HEK293 (cell line): Measurements from ENCODE around the gene TOP3A.
A peak's percentile ranks its signal among the peaks of the same experiment; 100 is the strongest.

Experiments
- CTCF ChIA-PET: fragments of 350-600 bp; formaldehyde crosslinking; extraction: SDS; loops from one replicate; lab custom pipeline; 2021; ENCODE audit warnings: antibody characterized with exemption; lab: Yijun Ruan, JAX
- POLR2A ChIA-PET: fragments of 300-600 bp; formaldehyde crosslinking; extraction: SDS; loops from one replicate; lab custom pipeline; 2020; ENCODE audit warnings: antibody characterized with exemption, inconsistent platforms; lab: Yijun Ruan, JAX
- H3K27ac ChIP-seq: fragments of 200-500 bp; sonication (Bioruptor generic); 2 replicates; pipeline ENCODE4 v1.5.1; 2014; ENCODE audit warnings: low read depth, low read length, control low read depth, inconsistent platforms; ENCODE audit errors: extremely low read depth
- H3K36me3 ChIP-seq, 2 experiments: fragments of 200-500 bp in 1 of 2; sonication (Bioruptor generic) in 1 of 2; 1 replicate in 1 of 2; 2 replicates in 1 of 2; pipeline ENCODE4 v1.5.1; 2014 to 2017; ENCODE audit warnings: inconsistent platforms in 2 of 2, low read length in 2 of 2; ENCODE audit not compliant: control insufficient read depth in 2 of 2, insufficient read depth in 1 of 2
- H3K4me1 ChIP-seq: fragments of 200-500 bp; sonication (Bioruptor generic); 2 replicates; pipeline ENCODE4 v1.5.1; 2014; ENCODE audit warnings: mild to moderate bottlenecking, low read length, inconsistent platforms; ENCODE audit not compliant: control insufficient read depth, insufficient read depth
- H3K4me3 ChIP-seq: 2 replicates; pipeline ENCODE4 v1.5.1; 2011; ENCODE audit warnings: low read depth, mild to moderate bottlenecking, control low read depth, low read length, moderate library complexity
- H3K9me3 ChIP-seq: fragments of 200-500 bp; sonication (Bioruptor generic); 2 replicates; pipeline ENCODE4 v1.5.1; 2014; ENCODE audit warnings: low read depth, low read length, inconsistent platforms; ENCODE audit not compliant: control insufficient read depth, insufficient read depth
- MZF1 ChIP-seq: fragments of 450-650 bp; formaldehyde crosslinking; IDR thresholded peaks from 2 replicates; pipeline ENCODE4 v1.5.1; 2017; ENCODE audit warnings: missing biosample characterization, missing genetic modification characterization, borderline replicate concordance
- SCRT2 ChIP-seq: fragments of 450-650 bp; formaldehyde crosslinking; IDR thresholded peaks from 2 replicates; pipeline ENCODE4 v1.5.1; 2016; ENCODE audit warnings: missing biosample characterization, missing genetic modification characterization
- SETDB1 ChIP-seq: IDR thresholded peaks from one replicate; pipeline ENCODE4 v1.6.1; 2017; ENCODE audit warnings: mild to moderate bottlenecking, low read length, moderate library complexity, mixed read lengths; ENCODE audit not compliant: insufficient read length
- ZBTB17 ChIP-seq: fragments of 450-650 bp; formaldehyde crosslinking; IDR thresholded peaks from 2 replicates; pipeline ENCODE4 v1.5.1; 2016; ENCODE audit warnings: missing biosample characterization, missing genetic modification characterization
- ZNF121 ChIP-seq: fragments of 450-650 bp; formaldehyde crosslinking; IDR thresholded peaks from 2 replicates; pipeline ENCODE4 v1.5.1; 2016; ENCODE audit warnings: missing biosample characterization, missing genetic modification characterization
- ZNF2 ChIP-seq: fragments of 450-650 bp; formaldehyde crosslinking; IDR thresholded peaks from 2 replicates; pipeline ENCODE4 v1.5.1; 2016; ENCODE audit warnings: missing biosample characterization, missing genetic modification characterization
- ZNF211 ChIP-seq: fragments of 450-650 bp; formaldehyde crosslinking; IDR thresholded peaks from 2 replicates; pipeline ENCODE4 v1.5.1; 2016; ENCODE audit warnings: low read depth, missing biosample characterization, missing genetic modification characterization
- ZNF221 ChIP-seq: fragments of 450-650 bp; formaldehyde crosslinking; IDR thresholded peaks from 2 replicates; pipeline ENCODE4 v1.5.1; 2017; ENCODE audit warnings: missing biosample characterization, missing genetic modification characterization, borderline replicate concordance
- ZNF335 ChIP-seq: fragments of 450-650 bp; formaldehyde crosslinking; conservative IDR thresholded peaks from 2 replicates; pipeline ENCODE4 v1.5.1; 2016; ENCODE audit warnings: missing biosample characterization, missing genetic modification characterization
- ZNF354C ChIP-seq: fragments of 450-650 bp; formaldehyde crosslinking; IDR thresholded peaks from 2 replicates; pipeline ENCODE4 v1.5.1; 2016; ENCODE audit warnings: missing biosample characterization, missing genetic modification characterization, low read depth, borderline replicate concordance
- ZNF514 ChIP-seq: fragments of 450-650 bp; formaldehyde crosslinking; IDR thresholded peaks from 2 replicates; pipeline ENCODE4 v1.5.1; 2016; ENCODE audit warnings: missing biosample characterization, missing genetic modification characterization
- ZNF548 ChIP-seq: fragments of 450-650 bp; formaldehyde crosslinking; IDR thresholded peaks from 2 replicates; pipeline ENCODE4 v1.5.1; 2016; ENCODE audit warnings: missing biosample characterization, missing genetic modification characterization
- ZNF654 ChIP-seq: fragments of 450-650 bp; formaldehyde crosslinking; IDR thresholded peaks from 2 replicates; pipeline ENCODE4 v1.5.1; 2016; ENCODE audit warnings: low read depth, missing biosample characterization, missing genetic modification characterization
- ZNF660 ChIP-seq: fragments of 450-650 bp; IDR thresholded peaks from 2 replicates; pipeline ENCODE4 v1.5.1; 2018; ENCODE audit warnings: missing biosample characterization, mild to moderate bottlenecking, missing genetic modification characterization
- ZSCAN30 ChIP-seq: fragments of 450-650 bp; IDR thresholded peaks from 2 replicates; pipeline ENCODE4 v1.5.1; 2018; ENCODE audit warnings: missing biosample characterization, mild to moderate bottlenecking, missing genetic modification characterization, moderate library complexity
- TF ChIP-seq, protein P1 (sequence below): fragments of 450-650 bp; formaldehyde crosslinking; IDR thresholded peaks from 2 replicates; pipeline ENCODE4 v1.5.1; 2017; ENCODE audit warnings: missing biosample characterization, mild to moderate bottlenecking, missing genetic modification characterization, moderate library complexity
- TF ChIP-seq, protein P2 (sequence below): fragments of 450-650 bp; formaldehyde crosslinking; IDR thresholded peaks from 2 replicates; pipeline ENCODE4 v1.5.1; 2016; ENCODE audit warnings: missing biosample characterization, missing genetic modification characterization
- TF ChIP-seq, protein P3 (sequence below): fragments of 450-650 bp; formaldehyde crosslinking; IDR thresholded peaks from 2 replicates; pipeline ENCODE4 v1.5.1; 2017; ENCODE audit warnings: missing biosample characterization, missing genetic modification characterization
- TF ChIP-seq, protein P4 (sequence below): fragments of 450-650 bp; formaldehyde crosslinking; conservative IDR thresholded peaks from 2 replicates; pipeline ENCODE4 v1.5.1; 2016; ENCODE audit warnings: low read depth, missing biosample characterization, missing genetic modification characterization

Gene TOP3A

DNA sequence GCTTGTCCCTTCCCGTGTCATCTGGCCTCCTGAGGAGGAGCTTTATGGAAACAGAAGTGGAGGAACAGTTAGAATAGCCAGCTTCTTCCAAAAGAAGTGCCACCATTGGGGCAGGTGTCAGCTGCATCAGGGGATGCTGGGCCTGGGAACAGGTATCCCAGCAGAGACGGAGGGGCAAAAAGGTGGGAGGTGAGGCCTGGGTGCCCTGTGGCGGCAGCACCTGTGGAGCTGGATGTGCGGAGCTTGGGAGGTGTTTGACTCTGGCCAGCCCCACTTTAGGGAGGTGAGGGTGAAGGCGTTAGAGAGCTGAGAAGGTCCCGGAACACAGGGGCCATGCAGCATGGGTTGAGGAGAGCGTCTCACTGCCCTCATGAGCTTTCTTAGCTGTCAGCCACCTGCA lies 5.5 kb upstream of the TOP3A start (continued):
- no peak for TF ChIP-seq ZNF2 (tag by site-specific recombination)
- TF ChIP-seq SCRT2, result no peak
- no peak for TF ChIP-seq ZNF211 (tag by site-specific recombination)
- TF ChIP-seq, protein P1, sequence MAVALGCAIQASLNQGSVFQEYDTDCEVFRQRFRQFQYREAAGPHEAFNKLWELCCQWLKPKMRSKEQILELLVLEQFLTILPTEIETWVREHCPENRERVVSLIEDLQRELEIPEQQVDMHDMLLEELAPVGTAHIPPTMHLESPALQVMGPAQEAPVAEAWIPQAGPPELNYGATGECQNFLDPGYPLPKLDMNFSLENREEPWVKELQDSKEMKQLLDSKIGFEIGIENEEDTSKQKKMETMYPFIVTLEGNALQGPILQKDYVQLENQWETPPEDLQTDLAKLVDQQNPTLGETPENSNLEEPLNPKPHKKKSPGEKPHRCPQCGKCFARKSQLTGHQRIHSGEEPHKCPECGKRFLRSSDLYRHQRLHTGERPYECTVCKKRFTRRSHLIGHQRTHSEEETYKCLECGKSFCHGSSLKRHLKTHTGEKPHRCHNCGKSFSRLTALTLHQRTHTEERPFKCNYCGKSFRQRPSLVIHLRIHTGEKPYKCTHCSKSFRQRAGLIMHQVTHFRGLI (tag by site-specific recombination), result no peak
- TF ChIP-seq ZNF354C, result no peak
- TF ChIP-seq ZNF660, result no peak
- no peak for TF ChIP-seq SETDB1
- no peak for TF ChIP-seq MZF1 (tag by site-specific recombination)

DNA sequence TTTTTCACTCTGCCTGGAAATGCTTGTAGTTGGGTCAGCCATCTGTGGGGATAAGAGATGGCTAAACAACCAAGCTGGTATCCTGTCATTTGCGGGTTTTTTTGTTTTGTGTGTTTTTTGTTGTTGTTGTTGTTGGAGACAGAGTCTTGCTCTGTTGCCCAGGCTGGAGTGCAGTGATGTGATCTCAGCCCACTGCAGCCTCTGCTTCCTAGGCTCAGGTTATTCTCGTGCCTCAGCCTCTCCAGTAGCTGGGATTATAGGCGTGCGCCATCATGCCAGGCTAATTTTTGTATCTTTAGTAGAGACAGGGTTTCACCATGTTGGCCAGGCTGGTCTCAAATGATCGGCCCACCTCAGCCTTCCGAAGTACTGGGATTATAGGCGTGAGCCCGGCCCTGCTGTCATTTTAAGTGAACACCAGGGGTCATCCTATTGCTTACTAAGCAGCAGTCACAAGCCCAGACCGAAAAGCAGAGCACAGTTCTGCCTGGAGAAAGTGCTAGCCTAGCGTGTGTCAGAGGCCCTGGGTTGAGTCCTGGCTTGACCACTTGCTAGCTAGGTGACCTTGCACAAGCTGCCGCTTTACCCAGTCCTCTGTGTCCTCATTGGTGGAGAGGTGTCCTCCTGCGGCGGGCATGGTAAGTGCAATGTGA lies 4.9 kb upstream of the TOP3A start:
- peaks cover 9% of the 10 kb centered on the region for H3K4me1 ChIP-seq
- CTCF ChIA-PET, result interaction anchor here (0.9 to 1.6 kb wide), 7 partner anchors 13 to 181 kb away, joined by 3 to 6 read pairs (median 3); partner anchors contain the start of gene SHMT1
- no peak overlapping the region for H3K4me3 ChIP-seq
- no peak for TF ChIP-seq ZNF548 (tag by site-specific recombination)
- peak; percentile 62; the same call in 1 of the 2 replicates for TF ChIP-seq ZBTB17
- TF ChIP-seq ZNF654 (tag by site-specific recombination), result peak; percentile 65
- peak; percentile 88 for TF ChIP-seq ZNF121 (tag by site-specific recombination)
- TF ChIP-seq, protein P2, sequence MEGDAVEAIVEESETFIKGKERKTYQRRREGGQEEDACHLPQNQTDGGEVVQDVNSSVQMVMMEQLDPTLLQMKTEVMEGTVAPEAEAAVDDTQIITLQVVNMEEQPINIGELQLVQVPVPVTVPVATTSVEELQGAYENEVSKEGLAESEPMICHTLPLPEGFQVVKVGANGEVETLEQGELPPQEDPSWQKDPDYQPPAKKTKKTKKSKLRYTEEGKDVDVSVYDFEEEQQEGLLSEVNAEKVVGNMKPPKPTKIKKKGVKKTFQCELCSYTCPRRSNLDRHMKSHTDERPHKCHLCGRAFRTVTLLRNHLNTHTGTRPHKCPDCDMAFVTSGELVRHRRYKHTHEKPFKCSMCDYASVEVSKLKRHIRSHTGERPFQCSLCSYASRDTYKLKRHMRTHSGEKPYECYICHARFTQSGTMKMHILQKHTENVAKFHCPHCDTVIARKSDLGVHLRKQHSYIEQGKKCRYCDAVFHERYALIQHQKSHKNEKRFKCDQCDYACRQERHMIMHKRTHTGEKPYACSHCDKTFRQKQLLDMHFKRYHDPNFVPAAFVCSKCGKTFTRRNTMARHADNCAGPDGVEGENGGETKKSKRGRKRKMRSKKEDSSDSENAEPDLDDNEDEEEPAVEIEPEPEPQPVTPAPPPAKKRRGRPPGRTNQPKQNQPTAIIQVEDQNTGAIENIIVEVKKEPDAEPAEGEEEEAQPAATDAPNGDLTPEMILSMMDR, result peak; percentile 70
- TF ChIP-seq ZNF660, result no peak
- peaks cover 3 to 83% of the 10 kb centered on the region in 2 experiments for H3K36me3 ChIP-seq
- no peaks in the 10 kb centered on the region for H3K9me3 ChIP-seq
- POLR2A ChIA-PET, result interaction anchor here (0.6 to 1.0 kb wide), 3 partner anchors 43 to 59 kb away, joined by 3 read pairs; partner anchors contain the start of genes MIEF2 and SHMT1
- no peak overlapping the region for H3K27ac ChIP-seq

DNA sequence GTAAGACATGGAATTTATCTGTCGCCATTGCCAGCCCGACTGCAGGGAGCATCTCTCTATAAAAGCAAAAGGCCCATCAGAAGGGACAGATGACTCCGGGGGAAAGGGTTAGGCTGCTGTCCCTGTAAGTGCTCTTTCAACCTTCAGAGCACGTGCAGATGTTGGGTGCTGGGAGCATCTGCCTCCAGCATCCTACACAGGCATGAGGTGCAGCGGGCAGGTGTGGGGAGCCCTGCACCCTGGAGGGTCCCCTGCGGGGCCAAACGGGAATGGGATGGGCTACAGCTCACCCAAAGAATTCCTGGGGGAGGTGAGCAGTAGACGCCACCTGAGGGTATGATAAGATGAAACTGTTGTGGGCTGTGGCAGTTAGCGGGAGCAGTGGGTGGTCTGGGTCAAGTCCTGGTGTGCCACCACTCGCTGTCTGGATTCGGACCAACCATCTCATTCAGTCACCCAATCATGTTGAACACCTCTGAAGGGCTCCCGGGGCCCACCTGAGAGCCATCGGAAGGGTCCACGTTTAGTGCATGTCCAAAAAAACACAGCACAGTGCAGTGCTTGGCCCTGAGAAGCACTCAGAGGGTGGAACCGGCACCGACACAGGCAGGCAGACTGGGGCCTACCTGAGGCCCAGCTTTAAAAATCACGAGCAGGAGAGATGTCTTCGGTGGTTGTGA lies 4.1 kb upstream of the TOP3A start:
- Histone ChIP-seq H3K4me1 (peaks cover 9% of the 10 kb centered on the region), H3K27ac (no peak overlapping the region), H3K36me3 (peaks cover 3 to 76% of the 10 kb centered on the region in 2 experiments; a peak in 2 of 3 replicates), H3K9me3 (no peaks in the 10 kb centered on the region), H3K4me3 (no peak overlapping the region)
- POLR2A ChIA-PET, result no interaction called here
- TF ChIP-seq ZNF335 (0 out of 2 replicates have a peak, but pooled peaks have one; percentile 9), ZNF221 (no peak)
- CTCF ChIA-PET, result interaction anchor here (1.1 kb wide), 1 partner anchor 35 kb away, joined by 3 read pairs; no protein-coding TSS in a partner anchor

DNA sequence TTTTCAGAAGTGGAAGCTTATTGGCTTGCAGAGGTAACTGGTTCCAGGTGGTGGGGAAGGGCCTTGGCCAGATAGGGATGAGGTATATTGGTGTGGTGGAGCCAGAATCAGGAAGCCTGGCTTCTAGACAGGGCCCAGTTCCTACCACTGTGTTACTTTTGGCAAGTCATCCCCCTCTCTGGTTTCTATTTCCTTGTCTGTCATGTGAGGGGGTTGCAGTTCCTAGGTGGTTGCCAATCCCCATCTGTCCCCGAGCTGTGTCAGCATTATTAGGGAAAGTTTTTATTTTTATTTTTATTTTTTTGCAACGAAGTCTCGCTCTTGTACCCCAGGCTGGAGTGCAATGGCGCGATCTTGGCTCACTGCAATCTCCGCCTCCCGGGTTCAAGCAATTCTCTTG lies 3.3 kb upstream of the TOP3A start:
- no peak overlapping the region for H3K4me3 ChIP-seq
- H3K27ac ChIP-seq, result no peak overlapping the region
- CTCF ChIA-PET, result interaction anchor here (0.7 kb wide), 1 partner anchor 33 kb away, joined by 3 read pairs; no protein-coding TSS in a partner anchor
- TF ChIP-seq, protein P3, sequence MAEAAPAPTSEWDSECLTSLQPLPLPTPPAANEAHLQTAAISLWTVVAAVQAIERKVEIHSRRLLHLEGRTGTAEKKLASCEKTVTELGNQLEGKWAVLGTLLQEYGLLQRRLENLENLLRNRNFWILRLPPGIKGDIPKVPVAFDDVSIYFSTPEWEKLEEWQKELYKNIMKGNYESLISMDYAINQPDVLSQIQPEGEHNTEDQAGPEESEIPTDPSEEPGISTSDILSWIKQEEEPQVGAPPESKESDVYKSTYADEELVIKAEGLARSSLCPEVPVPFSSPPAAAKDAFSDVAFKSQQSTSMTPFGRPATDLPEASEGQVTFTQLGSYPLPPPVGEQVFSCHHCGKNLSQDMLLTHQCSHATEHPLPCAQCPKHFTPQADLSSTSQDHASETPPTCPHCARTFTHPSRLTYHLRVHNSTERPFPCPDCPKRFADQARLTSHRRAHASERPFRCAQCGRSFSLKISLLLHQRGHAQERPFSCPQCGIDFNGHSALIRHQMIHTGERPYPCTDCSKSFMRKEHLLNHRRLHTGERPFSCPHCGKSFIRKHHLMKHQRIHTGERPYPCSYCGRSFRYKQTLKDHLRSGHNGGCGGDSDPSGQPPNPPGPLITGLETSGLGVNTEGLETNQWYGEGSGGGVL (tag by site-specific recombination), result no peak
- no peak for TF ChIP-seq ZNF514
- TF ChIP-seq, protein P4, sequence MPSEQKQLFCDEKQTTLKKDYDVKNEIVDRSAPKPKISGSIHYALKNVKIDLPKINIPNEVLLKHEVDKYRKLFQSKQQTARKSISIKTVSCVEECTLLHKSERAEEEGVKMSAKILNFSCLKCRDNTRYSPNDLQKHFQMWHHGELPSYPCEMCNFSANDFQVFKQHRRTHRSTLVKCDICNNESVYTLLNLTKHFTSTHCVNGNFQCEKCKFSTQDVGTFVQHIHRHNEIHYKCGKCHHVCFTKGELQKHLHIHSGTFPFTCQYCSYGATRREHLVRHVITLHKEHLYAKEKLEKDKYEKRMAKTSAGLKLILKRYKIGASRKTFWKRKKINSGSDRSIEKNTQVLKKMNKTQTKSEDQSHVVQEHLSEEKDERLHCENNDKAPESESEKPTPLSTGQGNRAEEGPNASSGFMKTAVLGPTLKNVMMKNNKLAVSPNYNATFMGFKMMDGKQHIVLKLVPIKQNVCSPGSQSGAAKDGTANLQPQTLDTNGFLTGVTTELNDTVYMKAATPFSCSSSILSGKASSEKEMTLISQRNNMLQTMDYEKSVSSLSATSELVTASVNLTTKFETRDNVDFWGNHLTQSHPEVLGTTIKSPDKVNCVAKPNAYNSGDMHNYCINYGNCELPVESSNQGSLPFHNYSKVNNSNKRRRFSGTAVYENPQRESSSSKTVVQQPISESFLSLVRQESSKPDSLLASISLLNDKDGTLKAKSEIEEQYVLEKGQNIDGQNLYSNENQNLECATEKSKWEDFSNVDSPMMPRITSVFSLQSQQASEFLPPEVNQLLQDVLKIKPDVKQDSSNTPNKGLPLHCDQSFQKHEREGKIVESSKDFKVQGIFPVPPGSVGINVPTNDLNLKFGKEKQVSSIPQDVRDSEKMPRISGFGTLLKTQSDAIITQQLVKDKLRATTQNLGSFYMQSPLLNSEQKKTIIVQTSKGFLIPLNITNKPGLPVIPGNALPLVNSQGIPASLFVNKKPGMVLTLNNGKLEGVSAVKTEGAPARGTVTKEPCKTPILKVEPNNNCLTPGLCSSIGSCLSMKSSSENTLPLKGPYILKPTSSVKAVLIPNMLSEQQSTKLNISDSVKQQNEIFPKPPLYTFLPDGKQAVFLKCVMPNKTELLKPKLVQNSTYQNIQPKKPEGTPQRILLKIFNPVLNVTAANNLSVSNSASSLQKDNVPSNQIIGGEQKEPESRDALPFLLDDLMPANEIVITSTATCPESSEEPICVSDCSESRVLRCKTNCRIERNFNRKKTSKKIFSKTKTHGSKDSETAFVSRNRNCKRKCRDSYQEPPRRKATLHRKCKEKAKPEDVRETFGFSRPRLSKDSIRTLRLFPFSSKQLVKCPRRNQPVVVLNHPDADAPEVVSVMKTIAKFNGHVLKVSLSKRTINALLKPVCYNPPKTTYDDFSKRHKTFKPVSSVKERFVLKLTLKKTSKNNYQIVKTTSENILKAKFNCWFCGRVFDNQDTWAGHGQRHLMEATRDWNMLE (tag by site-specific recombination), result no peak
- TF ChIP-seq ZSCAN30 (tag by site-specific recombination), result no peak

More for the DNA sequence above, 3.3 kb upstream of the TOP3A start:
- Histone ChIP-seq H3K4me1 (peaks cover 16% of the 10 kb centered on the region), H3K9me3 (no peaks in the 10 kb centered on the region), H3K36me3 (peaks cover 4 to 76% of the 10 kb centered on the region in 2 experiments; a peak in 2 of 3 replicates)
- POLR2A ChIA-PET, result no interaction called here
